AG09319 (cell line): ENCODE results near the gene MS4A10.

ENCODE experiments used
- DNase-seq: peaks from one replicate; pipeline ENCODE4 v3.0.0-alpha.2; 2010; ENCODE audit warnings: low read depth; ENCODE audit errors: extremely low read depth
- TF ChIP-seq, protein P1 (sequence below): IDR thresholded peaks from 2 replicates; pipeline ENCODE4 v1.5.1; 2011; ENCODE audit warnings: low read depth, mild to moderate bottlenecking, inconsistent platforms, low read length, moderate library complexity

Gene MS4A10

DNA sequence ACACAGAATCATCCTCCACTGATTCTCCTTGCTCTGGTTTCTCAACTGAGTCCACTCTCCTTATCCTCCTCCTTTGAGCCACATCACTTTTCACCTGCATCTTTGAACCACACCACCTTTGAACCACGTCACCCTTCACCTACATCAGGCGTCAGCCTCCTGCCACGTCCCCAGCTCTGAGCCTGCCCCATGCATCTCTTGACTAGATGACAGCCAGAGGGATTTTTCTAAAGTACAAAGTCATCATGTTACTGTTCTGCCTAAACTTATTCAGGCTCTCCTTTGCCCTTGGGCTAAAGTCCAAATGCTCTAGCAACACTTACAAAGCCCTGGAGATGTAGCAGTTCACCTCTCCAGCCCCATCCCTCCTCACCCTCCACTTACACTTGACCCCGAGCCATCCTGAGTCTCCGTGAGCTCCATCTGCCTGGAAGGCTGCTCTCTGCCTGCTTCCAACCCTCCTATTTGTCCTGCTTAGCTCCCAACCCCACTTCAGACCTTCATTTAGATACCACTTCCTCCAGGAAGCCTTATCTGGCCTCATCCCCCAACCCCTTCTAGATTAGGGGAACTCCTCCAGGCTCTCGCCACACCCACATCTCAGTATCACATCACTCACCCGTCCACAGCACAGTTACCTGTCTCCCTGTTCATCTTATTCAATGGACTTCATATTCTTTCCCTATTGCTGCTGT lies 3.7 kb upstream of the MS4A10 start:
- TF ChIP-seq, protein P1, sequence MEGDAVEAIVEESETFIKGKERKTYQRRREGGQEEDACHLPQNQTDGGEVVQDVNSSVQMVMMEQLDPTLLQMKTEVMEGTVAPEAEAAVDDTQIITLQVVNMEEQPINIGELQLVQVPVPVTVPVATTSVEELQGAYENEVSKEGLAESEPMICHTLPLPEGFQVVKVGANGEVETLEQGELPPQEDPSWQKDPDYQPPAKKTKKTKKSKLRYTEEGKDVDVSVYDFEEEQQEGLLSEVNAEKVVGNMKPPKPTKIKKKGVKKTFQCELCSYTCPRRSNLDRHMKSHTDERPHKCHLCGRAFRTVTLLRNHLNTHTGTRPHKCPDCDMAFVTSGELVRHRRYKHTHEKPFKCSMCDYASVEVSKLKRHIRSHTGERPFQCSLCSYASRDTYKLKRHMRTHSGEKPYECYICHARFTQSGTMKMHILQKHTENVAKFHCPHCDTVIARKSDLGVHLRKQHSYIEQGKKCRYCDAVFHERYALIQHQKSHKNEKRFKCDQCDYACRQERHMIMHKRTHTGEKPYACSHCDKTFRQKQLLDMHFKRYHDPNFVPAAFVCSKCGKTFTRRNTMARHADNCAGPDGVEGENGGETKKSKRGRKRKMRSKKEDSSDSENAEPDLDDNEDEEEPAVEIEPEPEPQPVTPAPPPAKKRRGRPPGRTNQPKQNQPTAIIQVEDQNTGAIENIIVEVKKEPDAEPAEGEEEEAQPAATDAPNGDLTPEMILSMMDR: no peak
- DNase-seq: no peak

DNA sequence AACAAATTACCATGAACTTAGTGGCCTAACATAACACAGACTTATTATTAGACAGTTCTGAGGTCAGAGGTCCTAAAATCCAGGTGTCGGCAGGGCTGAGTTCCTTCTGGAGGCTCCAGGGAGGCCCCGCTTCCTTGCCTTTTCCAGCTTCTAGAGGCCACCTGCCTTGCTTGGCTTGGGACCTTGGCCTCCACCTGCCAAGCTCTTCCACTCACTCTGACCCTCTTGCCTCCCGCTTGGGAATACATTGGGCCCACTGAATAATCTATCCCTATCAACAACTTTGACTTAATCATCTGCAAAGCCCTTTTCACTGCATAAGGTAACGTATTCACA lies 3.2 kb upstream of the MS4A10 start:
- DNase-seq: no peak
- TF ChIP-seq, protein P1: no peak

DNA sequence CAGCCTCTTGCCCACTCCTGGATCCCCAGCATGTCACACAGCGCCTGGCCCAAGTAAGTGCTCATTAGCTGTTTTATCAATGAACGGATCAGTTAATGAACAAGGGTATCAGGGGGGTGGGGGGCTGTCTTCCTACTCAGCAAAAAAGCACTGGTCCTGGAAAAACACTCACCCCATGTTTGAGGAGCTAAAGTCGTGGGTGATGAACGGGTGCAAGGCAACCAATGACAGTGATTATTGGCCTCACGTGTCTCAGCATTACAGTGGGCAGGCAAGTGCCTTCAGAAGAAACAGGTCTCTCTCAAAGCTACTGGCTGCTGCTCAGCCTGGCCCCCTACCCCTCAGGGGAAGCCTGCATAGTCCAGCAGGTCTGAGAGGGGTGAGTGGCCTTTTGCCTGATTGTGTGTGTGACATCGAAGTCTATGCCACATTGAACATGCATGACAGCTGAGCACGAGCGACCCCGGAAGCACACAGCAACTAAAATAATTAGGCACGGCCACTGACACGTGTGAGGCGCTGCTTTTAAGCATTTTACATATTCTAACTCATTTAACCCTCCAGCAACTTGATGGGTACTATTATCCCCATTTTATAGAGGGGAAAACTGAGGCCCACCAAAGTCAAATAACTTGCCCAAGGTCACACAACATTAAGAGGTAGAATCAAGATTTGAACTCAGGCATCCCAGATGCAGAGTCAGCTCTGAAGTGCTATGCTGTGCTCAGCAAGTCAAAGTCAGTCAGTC lies 2.6 kb upstream of the MS4A10 start:
- DNase-seq: no peak
- TF ChIP-seq, protein P1: no peak

DNA sequence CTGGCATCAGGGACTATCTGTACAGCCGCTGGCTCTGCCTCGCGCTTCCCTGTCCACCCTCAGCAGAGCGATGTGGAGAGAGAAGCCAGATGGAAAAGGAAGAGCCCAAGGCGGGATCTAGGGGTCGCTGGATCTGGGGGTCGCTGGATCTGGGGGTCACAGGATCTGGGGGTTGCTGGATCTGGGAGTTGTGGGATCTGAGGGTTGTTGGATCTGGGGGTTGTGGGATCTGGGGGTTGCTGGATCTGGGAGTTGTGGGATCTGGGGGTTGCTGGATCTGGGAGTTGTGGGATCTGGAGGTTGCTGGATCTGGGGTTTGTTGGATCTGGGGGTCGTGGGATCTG lies 2.0 kb upstream of the MS4A10 start:
- DNase-seq: no peak
- TF ChIP-seq, protein P1: no peak

DNA sequence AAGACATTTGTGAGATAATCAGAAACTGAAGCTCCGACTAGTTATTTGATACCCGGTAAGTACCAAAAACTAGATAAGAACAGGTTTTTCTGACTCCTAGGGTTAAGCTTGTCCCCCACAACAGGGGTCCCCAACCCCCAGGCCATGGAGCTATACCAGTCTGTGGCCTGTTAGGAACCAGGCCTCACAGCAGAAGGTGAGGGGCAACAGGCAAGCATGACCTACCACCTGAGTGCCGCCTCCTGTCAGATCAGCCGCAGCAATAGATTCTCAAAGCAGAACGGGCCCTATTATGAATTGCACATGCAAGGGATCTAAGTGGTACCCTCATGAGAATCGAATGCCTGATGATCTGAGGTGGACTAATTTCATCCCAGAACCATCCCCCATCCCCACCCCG lies 1.2 kb upstream of the MS4A10 start:
- TF ChIP-seq, protein P1: no peak
- no peak for DNase-seq

DNA sequence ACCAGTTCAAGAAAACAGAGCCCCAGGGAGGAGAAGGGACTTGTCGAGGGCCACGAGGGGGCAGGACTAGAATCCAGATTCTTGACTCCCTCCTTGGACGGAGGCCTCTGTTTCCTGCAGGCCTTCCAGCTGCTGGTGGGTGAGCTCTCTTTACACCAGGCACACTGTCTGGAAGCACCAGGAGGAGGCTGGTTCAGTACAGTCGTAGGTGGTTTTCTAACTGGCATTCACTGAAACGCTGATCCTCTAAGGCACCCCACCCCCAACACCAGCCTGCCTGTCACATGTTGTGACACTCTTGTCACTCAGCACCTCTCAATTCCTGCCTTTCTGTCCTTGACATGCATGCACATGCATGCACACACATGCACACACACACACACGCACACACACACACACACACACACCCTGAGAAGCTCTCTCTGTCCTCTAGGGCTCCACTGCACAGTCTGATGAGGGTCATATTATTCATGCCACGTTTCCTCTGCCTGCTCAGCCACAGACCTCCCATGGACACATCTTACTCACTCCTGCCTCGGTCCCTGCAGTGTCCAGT lies 751 bp downstream of the MS4A10 start:
- no peak for DNase-seq
- TF ChIP-seq, protein P1: no peak

DNA sequence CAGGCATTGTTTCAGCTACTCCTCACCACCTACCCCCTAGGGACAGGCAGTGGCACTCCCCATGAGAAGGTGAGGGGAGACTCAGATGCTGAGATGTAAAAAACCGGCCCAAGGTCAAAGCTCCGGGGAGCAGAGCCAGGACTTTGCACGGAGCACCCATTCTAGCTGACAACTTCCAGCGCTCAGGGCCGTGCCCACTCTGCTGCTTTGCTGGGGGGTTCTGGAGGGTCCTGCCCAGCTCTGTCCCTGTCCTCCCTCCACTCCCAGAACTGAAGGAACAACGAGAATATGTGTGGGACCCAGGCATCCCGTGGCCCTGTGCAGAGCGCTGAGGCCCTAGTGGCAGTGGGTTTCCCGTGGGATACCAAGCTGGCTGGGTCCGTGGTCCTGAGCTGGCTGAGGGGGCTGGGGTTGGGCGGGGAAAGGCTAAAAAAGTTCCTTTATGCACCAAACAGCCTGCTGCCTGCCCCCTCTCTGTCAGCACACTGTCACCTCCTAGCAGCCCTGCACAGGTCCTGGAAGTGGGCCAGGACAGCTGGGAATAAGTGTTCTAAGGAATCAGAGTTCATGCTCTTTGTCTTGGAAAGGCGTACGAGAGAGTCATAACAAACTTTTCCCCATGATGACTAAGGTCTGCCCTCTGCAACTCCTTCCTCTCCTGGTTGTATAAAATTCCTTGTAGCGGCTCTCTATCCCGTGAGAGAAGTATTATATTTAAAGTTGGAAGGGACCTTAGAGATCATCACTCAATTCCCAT lies 1.9 kb downstream of the MS4A10 start:
- TF ChIP-seq, protein P1: no peak
- no peak for DNase-seq
